Esophagus squamous epithelium (tissue), 4 donors: Measurements from ENCODE around the gene RAB17.
"Not testable (repeated sequence)": the region's sequence is repeated elsewhere in the genome, so short reads cannot be mapped to it uniquely, and the experiment has no call there.

Experiments used
- CTCF ChIP-seq, 6 experiments: fragments of 450-650 bp in 4 of 6; fragments of 200-600 bp in 2 of 6; sonication (generic) in 2 of 6; IDR thresholded peaks; one replicate each; pipeline ENCODE4 v1.5.1; 2016 to 2019; ENCODE audit warnings: antibody characterized with exemption in 6 of 6, mild to moderate bottlenecking in 4 of 6, moderate library complexity in 4 of 6
- POLR2A ChIP-seq, 4 donors: fragments of 450-650 bp; IDR thresholded peaks; one replicate each; pipeline ENCODE4 v1.6.1; 2017; ENCODE audit warnings: antibody characterized with exemption in 4 of 4, mild to moderate bottlenecking in 4 of 4, moderate library complexity in 3 of 4

- not testable (repeated sequence) for TF ChIP-seq POLR2A, CTCF (IDR thresholded peaks at IDR 0.05)
Measured at GRCh38 chr2:237606522-237606921, 16.0 kb upstream of the RAB17 start.
